Neuronal stem cell (in vitro differentiated cells): ENCODE data around the gene METTL8.

Source experiments
- DNase-seq: peaks from one replicate; pipeline ENCODE4 v3.0.0-alpha.2; 2013; ENCODE audit warnings: low spot score
- H2AFZ ChIP-seq: one replicate; pipeline ENCODE4 v1.6.1; 2013; ENCODE audit warnings: mild to moderate bottlenecking, low read length, inconsistent platforms
- H2AK5ac ChIP-seq: 2 replicates; pipeline ENCODE4 v1.6.1; 2013; ENCODE audit warnings: low read depth, mild to moderate bottlenecking, inconsistent platforms, low read length, moderate library complexity, mixed read lengths
- H2BK120ac ChIP-seq: 2 replicates; pipeline ENCODE4 v1.6.1; 2013; ENCODE audit warnings: low read depth, mild to moderate bottlenecking, inconsistent platforms, low read length, moderate library complexity, mixed read lengths
- H2BK12ac ChIP-seq: one replicate; pipeline ENCODE4 v1.6.1; 2013; ENCODE audit warnings: low read length, inconsistent platforms
- H2BK15ac ChIP-seq: 2 replicates; pipeline ENCODE4 v1.6.1; 2013; ENCODE audit warnings: mild to moderate bottlenecking, low read length, inconsistent platforms, mixed read lengths
- H2BK5ac ChIP-seq: one replicate; pipeline ENCODE4 v1.6.1; 2013; ENCODE audit warnings: inconsistent platforms, mild to moderate bottlenecking, low read length, moderate library complexity
- H3K14ac ChIP-seq: one replicate; pipeline ENCODE4 v1.6.1; 2013; ENCODE audit warnings: low read length, inconsistent platforms
- H3K18ac ChIP-seq: 2 replicates; pipeline ENCODE4 v1.6.1; 2013; ENCODE audit warnings: low read length, inconsistent platforms
- H3K23ac ChIP-seq: 2 replicates; pipeline ENCODE4 v1.6.1; 2013; ENCODE audit warnings: low read depth, mild to moderate bottlenecking, mixed read lengths, low read length, inconsistent platforms; ENCODE audit not compliant: poor library complexity
- H3K27ac ChIP-seq: replicated peaks from 3 replicates; pipeline ENCODE4 v1.5.1; 2013; ENCODE audit warnings: low read length, inconsistent platforms
- H3K27me3 ChIP-seq, 3 experiments: 2 replicates each; pipeline ENCODE4 v1.6.1; 2013; ENCODE audit warnings: low read length in 3 of 3, mild to moderate bottlenecking in 2 of 3, inconsistent platforms in 1 of 3, low read depth in 1 of 3, mixed read lengths in 1 of 3, moderate library complexity in 1 of 3; ENCODE audit not compliant: control insufficient read depth in 3 of 3, insufficient read depth in 3 of 3
- H3K36me3 ChIP-seq, 2 donors: replicated peaks in 1 of 2; 2 replicates each; pipeline ENCODE4 v1.6.1; 2013; ENCODE audit warnings: low read length in 2 of 2; ENCODE audit not compliant: control insufficient read depth in 2 of 2, insufficient read depth in 2 of 2
- H3K4ac ChIP-seq: 2 replicates; pipeline ENCODE4 v1.6.1; 2013; ENCODE audit warnings: inconsistent platforms, mild to moderate bottlenecking, low read length, moderate library complexity
- H3K4me1 ChIP-seq, 2 donors: 1 replicate in 1 of 2; 2 replicates in 1 of 2; pipeline ENCODE4 v1.6.1; 2013; ENCODE audit warnings: low read length in 2 of 2, low read depth in 1 of 2; ENCODE audit not compliant: control insufficient read depth in 2 of 2, insufficient read depth in 1 of 2
- H3K4me2 ChIP-seq: one replicate; pipeline ENCODE4 v1.6.1; 2013; ENCODE audit warnings: mild to moderate bottlenecking, low read length, inconsistent platforms; ENCODE audit not compliant: insufficient read depth, poor library complexity, severe bottlenecking
- H3K4me3 ChIP-seq, 2 donors: 2 replicates each; pipeline ENCODE4 v1.5.1; 2013; ENCODE audit warnings: low read length in 2 of 2, mild to moderate bottlenecking in 2 of 2, inconsistent platforms in 1 of 2, moderate library complexity in 1 of 2
- H3K79me1 ChIP-seq: one replicate; pipeline ENCODE4 v1.6.1; 2013; ENCODE audit warnings: low read depth, mild to moderate bottlenecking, inconsistent platforms, low read length, moderate library complexity
- H3K9ac ChIP-seq: one replicate; pipeline ENCODE4 v1.6.1; 2013; ENCODE audit warnings: mild to moderate bottlenecking, low read depth, low read length, inconsistent platforms; ENCODE audit not compliant: poor library complexity
- H3K9me3 ChIP-seq, 2 donors: replicated peaks in 1 of 2; 2 replicates each; pipeline versions ENCODE3 to v1.6.1; 2013; ENCODE audit warnings: low read length in 2 of 2, mild to moderate bottlenecking in 2 of 2, inconsistent platforms in 1 of 2, low read depth in 1 of 2, mixed read lengths in 1 of 2, moderate library complexity in 1 of 2; ENCODE audit not compliant: control insufficient read depth in 2 of 2, insufficient read depth in 1 of 2
- H4K8ac ChIP-seq: one replicate; pipeline ENCODE4 v1.6.1; 2013; ENCODE audit warnings: low read depth, mild to moderate bottlenecking, inconsistent platforms, low read length, moderate library complexity
- H4K91ac ChIP-seq: one replicate; pipeline ENCODE4 v1.6.1; 2013; ENCODE audit warnings: low read length, low read depth, mild to moderate bottlenecking, inconsistent platforms; ENCODE audit not compliant: poor library complexity
- WGBS, 2 donors: extraction: QIAGEN DNeasy Blood & Tissue Kit; methylation state at CpG; one replicate each; pipeline ENCODE4 v1.1.7; 2013; ENCODE audit warnings: missing lambda C conversion rate in 2 of 2, mixed read lengths in 1 of 2; ENCODE audit not compliant: insufficient read length in 2 of 2, insufficient replicate concordance in 1 of 2; ENCODE audit errors: extremely low coverage in 2 of 2; 5-methylcytosine and 5-hydroxymethylcytosine counted together

The METTL8 gene

GRCh38 chr2:171402906-171403580, 30.7 kb downstream of the METTL8 start:
- no CpG with 5 or more reads among the region's 4 CpGs for WGBS, 2 donors
- H3K36me3 ChIP-seq: no peaks in the 10 kb centered on the region
- H3K4me3 ChIP-seq: no peak overlapping the region
- no peak overlapping the region for H3K23ac ChIP-seq
- H3K4me1 ChIP-seq: no peaks in the 10 kb centered on the region
- H2AFZ ChIP-seq: no peak overlapping the region
- H3K27me3 ChIP-seq: no peaks in the 10 kb centered on the region
- H4K91ac ChIP-seq: no peak overlapping the region
- H3K27ac ChIP-seq: no peak overlapping the region
- peaks cover 0 to 8% of the 10 kb centered on the region in 2 donors for H3K9me3 ChIP-seq
- H2AK5ac ChIP-seq: no peak overlapping the region
- H3K79me1 ChIP-seq: no peaks in the 10 kb centered on the region
- DNase-seq: no peak
- no peak overlapping the region for H3K9ac ChIP-seq
- no peak overlapping the region for H3K4me2 ChIP-seq
- no peak overlapping the region for H3K14ac ChIP-seq
- H2BK5ac ChIP-seq: no peak overlapping the region
- no peak overlapping the region for H4K8ac ChIP-seq
- no peak overlapping the region for H2BK120ac ChIP-seq
- H3K18ac ChIP-seq: no peak overlapping the region
- no peak overlapping the region for H3K4ac ChIP-seq
- no peak overlapping the region for H2BK12ac ChIP-seq
- no peak overlapping the region for H2BK15ac ChIP-seq

- no peak overlapping the region for H3K14ac ChIP-seq
- H2BK5ac ChIP-seq: no peak overlapping the region
- no peak overlapping the region for H3K18ac ChIP-seq
- no peak overlapping the region for H2AFZ ChIP-seq
- WGBS, 2 donors: no CpG with 5 or more reads among the region's 1 CpG
- no peak overlapping the region for H3K4ac ChIP-seq
- no peak overlapping the region for H2BK15ac ChIP-seq
- no peak overlapping the region for H3K27ac ChIP-seq
- no peak overlapping the region for H4K8ac ChIP-seq
- H2AK5ac ChIP-seq: no peak overlapping the region
- H2BK120ac ChIP-seq: no peak overlapping the region
- H3K9ac ChIP-seq: no peak overlapping the region
- peaks cover 0 to 10% of the 10 kb centered on the region in 2 donors for H3K9me3 ChIP-seq
- H3K4me3 ChIP-seq: no peak overlapping the region
- no peak overlapping the region for H4K91ac ChIP-seq
- H3K79me1 ChIP-seq: no peaks in the 10 kb centered on the region
- no peaks in the 10 kb centered on the region for H3K4me1 ChIP-seq
- H3K27me3 ChIP-seq: no peaks in the 10 kb centered on the region
- H2BK12ac ChIP-seq: no peak overlapping the region
- no peak overlapping the region for H3K23ac ChIP-seq
- no peak overlapping the region for H3K4me2 ChIP-seq
- DNase-seq: no peak
- H3K36me3 ChIP-seq: no peaks in the 10 kb centered on the region
Measured at GRCh38 chr2:171401947-171402346, 31.8 kb downstream of the METTL8 start.

DNA sequence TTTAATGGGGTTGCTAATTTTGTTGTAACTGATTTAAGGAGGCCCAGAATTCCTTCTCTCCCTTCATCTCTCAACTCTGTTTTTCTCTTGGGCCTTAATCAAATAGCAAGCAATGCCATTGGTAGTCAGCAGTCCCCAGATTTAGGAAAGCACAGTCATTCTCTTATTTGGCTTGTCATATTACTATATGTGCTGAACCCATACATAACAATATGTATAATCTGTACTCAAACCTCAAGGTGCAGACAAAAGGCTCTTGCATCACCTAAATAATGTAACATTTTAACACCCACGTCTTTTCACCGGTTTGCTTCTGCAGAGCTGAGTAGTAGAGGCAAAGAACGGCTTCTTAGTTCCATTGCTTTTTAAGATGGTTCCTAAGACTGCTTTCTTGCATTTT, 33.4 kb downstream of the METTL8 start:
- no peak overlapping the region for H2BK15ac ChIP-seq

GRCh38 chr2:171399292-171399691, 34.5 kb downstream of the METTL8 start:
- Histone ChIP-seq H3K79me1 (no peaks in the 10 kb centered on the region), H3K4me2 (no peak overlapping the region), H2AK5ac (no peak overlapping the region), H2AFZ (no peak overlapping the region), H3K18ac (no peak overlapping the region), H3K9me3 (peaks cover 0 to 10% of the 10 kb centered on the region in 2 donors), H3K4me3 (no peak overlapping the region), H3K14ac (no peak overlapping the region), H3K36me3 (no peaks in the 10 kb centered on the region), H4K91ac (no peak overlapping the region), H3K4ac (no peak overlapping the region), H3K27ac (no peak overlapping the region), H3K23ac (no peak overlapping the region), H3K27me3 (no peaks in the 10 kb centered on the region), H2BK120ac (no peak overlapping the region), H3K9ac (no peak overlapping the region), H4K8ac (no peak overlapping the region), H2BK12ac (no peak overlapping the region), H2BK15ac (no peak overlapping the region), H3K4me1 (no peaks in the 10 kb centered on the region), H2BK5ac (no peak overlapping the region)
- DNase-seq: no peak

More for the DNA sequence above, 33.4 kb downstream of the METTL8 start:
- Histone ChIP-seq H4K8ac (no peak overlapping the region), H3K4me3 (no peak overlapping the region), H3K36me3 (no peaks in the 10 kb centered on the region), H3K9me3 (peaks cover 0 to 10% of the 10 kb centered on the region in 2 donors), H2BK12ac (no peak overlapping the region), H3K9ac (no peak overlapping the region), H3K14ac (no peak overlapping the region), H3K4me1 (no peaks in the 10 kb centered on the region), H3K79me1 (no peaks in the 10 kb centered on the region), H2AFZ (no peak overlapping the region), H4K91ac (no peak overlapping the region), H3K23ac (no peak overlapping the region), H3K27me3 (no peaks in the 10 kb centered on the region), H3K18ac (no peak overlapping the region), H3K27ac (no peak overlapping the region), H3K4me2 (no peak overlapping the region), H2BK120ac (no peak overlapping the region), H2AK5ac (no peak overlapping the region), H3K4ac (no peak overlapping the region), H2BK5ac (no peak overlapping the region)
- no peak for DNase-seq
- WGBS, 2 donors: no CpG with 5 or more reads among the region's 3 CpGs
